ENCODE data around the gene KLHL42. TPM values are rescaled to one million over a fixed set of nuclear protein-coding genes. Genes with fewer than 3 reads are reported as not detected.

Gene KLHL42
- total RNA-seq, 1 donor = 42.0 TPM

GRCh38 chr12:27778206-27778605 is 1.8 kb upstream of the KLHL42 start:
- Histone ChIP-seq H3K4me3 (ENCODE audit: insufficient read depth, low read length) (no peak overlapping the region), H3K79me2 (ENCODE audit: insufficient read depth, low read length) (peaks cover 28% of the 10 kb centered on the region), H3K27ac (ENCODE audit: low read depth, low read length) (no peak overlapping the region), H3K4me2 (ENCODE audit: insufficient read depth, low read length) (no peak overlapping the region), H2AFZ (ENCODE audit: low read length) (no peak overlapping the region), H4K20me1 (ENCODE audit: insufficient read depth, low read length) (peaks cover 2% of the 10 kb centered on the region), H3K27me3 (ENCODE audit: insufficient read depth, low read length) (no peaks in the 10 kb centered on the region), H3K4me1 (ENCODE audit: insufficient read depth, low read length) (peaks cover 19% of the 10 kb centered on the region), H3K9me3 (ENCODE audit: low read depth, low read length) (no peaks in the 10 kb centered on the region), H3K36me3 (ENCODE audit: insufficient read depth, low read length) (peaks cover 7% of the 10 kb centered on the region)
- no peak for TF ChIP-seq CTCF (IDR thresholded peaks at IDR 0.05; ENCODE audit: extremely low read depth, low read depth, low read length)
- DNase-seq (ENCODE audit: insufficient read length, low spot score, missing footprints) = no peak

- peak; percentile 79 for DNase-seq (ENCODE audit: insufficient read length, low spot score, missing footprints)
- H3K4me2 ChIP-seq (ENCODE audit: insufficient read depth, low read length) = peak overlapping the region; percentile 84
- peak overlapping the region; percentile 85 for H3K4me3 ChIP-seq (ENCODE audit: insufficient read depth, low read length)
- peaks cover 2% of the 10 kb centered on the region for H4K20me1 ChIP-seq (ENCODE audit: insufficient read depth, low read length)
- peaks cover 7% of the 10 kb centered on the region for H3K36me3 ChIP-seq (ENCODE audit: insufficient read depth, low read length)
- no peak for TF ChIP-seq CTCF (IDR thresholded peaks at IDR 0.05; ENCODE audit: extremely low read depth, low read depth, low read length)
- peak overlapping the region; percentile 68 for H3K27ac ChIP-seq (ENCODE audit: low read depth, low read length)
- H3K79me2 ChIP-seq (ENCODE audit: insufficient read depth, low read length) = peaks cover 38% of the 10 kb centered on the region
- peak overlapping the region; percentile 80 for H2AFZ ChIP-seq (ENCODE audit: low read length)
- H3K27me3 ChIP-seq (ENCODE audit: insufficient read depth, low read length) = no peaks in the 10 kb centered on the region
- no peaks in the 10 kb centered on the region for H3K9me3 ChIP-seq (ENCODE audit: low read depth, low read length)
- peaks cover 19% of the 10 kb centered on the region for H3K4me1 ChIP-seq (ENCODE audit: insufficient read depth, low read length)
These were observed 565 bp upstream of the KLHL42 start for GRCh38 chr12:27779416-27779919.

- H2AFZ ChIP-seq (ENCODE audit: low read length) = peak overlapping the region; percentile 84
- peak overlapping the region; percentile 79 for H3K4me2 ChIP-seq (ENCODE audit: insufficient read depth, low read length)
- peaks cover 47% of the 10 kb centered on the region for H3K79me2 ChIP-seq (ENCODE audit: insufficient read depth, low read length)
- no peak for TF ChIP-seq CTCF (IDR thresholded peaks at IDR 0.05; ENCODE audit: extremely low read depth, low read depth, low read length)
- DNase-seq (ENCODE audit: insufficient read length, low spot score, missing footprints) = peak; percentile 70
- no peaks in the 10 kb centered on the region for H3K9me3 ChIP-seq (ENCODE audit: low read depth, low read length)
- H3K27me3 ChIP-seq (ENCODE audit: insufficient read depth, low read length) = no peaks in the 10 kb centered on the region
- H3K27ac ChIP-seq (ENCODE audit: low read depth, low read length) = peak overlapping the region; percentile 68
- H3K4me1 ChIP-seq (ENCODE audit: insufficient read depth, low read length) = peaks cover 19% of the 10 kb centered on the region
- peak overlapping the region; percentile 85 for H3K4me3 ChIP-seq (ENCODE audit: insufficient read depth, low read length)
- H4K20me1 ChIP-seq (ENCODE audit: insufficient read depth, low read length) = peaks cover 2% of the 10 kb centered on the region
- peaks cover 7% of the 10 kb centered on the region for H3K36me3 ChIP-seq (ENCODE audit: insufficient read depth, low read length)
These were observed 777 bp downstream of the KLHL42 start for GRCh38 chr12:27780612-27781408.

GRCh38 chr12:27781680-27782079 is 1.6 kb downstream of the KLHL42 start:
- H3K36me3 ChIP-seq (ENCODE audit: insufficient read depth, low read length) = peaks cover 7% of the 10 kb centered on the region
- no peak overlapping the region for H2AFZ ChIP-seq (ENCODE audit: low read length)
- TF ChIP-seq CTCF (IDR thresholded peaks at IDR 0.05; ENCODE audit: extremely low read depth, low read depth, low read length) = no peak
- peaks cover 24% of the 10 kb centered on the region for H3K4me1 ChIP-seq (ENCODE audit: insufficient read depth, low read length)
- H4K20me1 ChIP-seq (ENCODE audit: insufficient read depth, low read length) = peaks cover 2% of the 10 kb centered on the region
- no peak for DNase-seq (ENCODE audit: insufficient read length, low spot score, missing footprints)
- H3K27ac ChIP-seq (ENCODE audit: low read depth, low read length) = peak overlapping the region; percentile 5
- H3K4me2 ChIP-seq (ENCODE audit: insufficient read depth, low read length) = peak overlapping the region; percentile 79
- H3K27me3 ChIP-seq (ENCODE audit: insufficient read depth, low read length) = no peaks in the 10 kb centered on the region
- H3K9me3 ChIP-seq (ENCODE audit: low read depth, low read length) = no peaks in the 10 kb centered on the region
- peak overlapping the region; percentile 26 for H3K4me3 ChIP-seq (ENCODE audit: insufficient read depth, low read length)
- H3K79me2 ChIP-seq (ENCODE audit: insufficient read depth, low read length) = peaks cover 55% of the 10 kb centered on the region

Data from osteoblast (primary cell).